ENCODE measurements around the gene ASPDH. TPM values are rescaled to one million over a fixed set of nuclear protein-coding genes. Genes with fewer than 3 reads are reported as not detected.

Gene ASPDH
- total RNA-seq, 1 experiment from 2014 or later = not detected

DNA sequence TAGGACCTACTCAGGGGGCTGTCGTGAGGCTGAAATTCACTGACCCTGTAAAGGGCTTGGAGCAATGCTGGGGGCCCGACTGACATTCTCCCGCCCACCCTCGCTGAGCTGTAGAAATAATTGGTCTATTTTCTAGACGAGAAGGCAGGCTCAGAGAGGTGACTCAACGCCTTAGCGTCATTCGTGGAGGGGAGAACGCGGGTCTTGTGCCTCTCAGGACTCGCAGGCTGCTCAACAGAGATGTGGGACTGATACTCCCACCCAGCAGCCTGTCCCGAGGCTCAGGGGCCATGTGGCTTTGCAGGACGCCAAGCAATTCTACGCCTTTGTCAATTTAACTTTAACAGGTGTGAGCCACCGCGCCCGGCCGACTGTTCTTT is 23.6 kb upstream of the ASPDH start:
- Histone ChIP-seq H3K27me3 (ENCODE audit: control insufficient read depth, insufficient read depth, low read length) (no peaks in the 10 kb centered on the region), H3K4me1 (ENCODE audit: control insufficient read depth, insufficient read depth, low read length) (no peaks in the 10 kb centered on the region), H3K9me3 (ENCODE audit: control insufficient read depth, insufficient read depth, low read depth, low read length) (no peaks in the 10 kb centered on the region), H3K27ac (ENCODE audit: low read length) (no peak overlapping the region), H3K4me3 (ENCODE audit: low read depth in 2 of 2, low read length in 2 of 2) (no peak overlapping the region), H3K36me3 (ENCODE audit: control insufficient read depth, insufficient read depth, low read length) (no peaks in the 10 kb centered on the region)
- CTCF ChIA-PET = interaction anchor here (0.6 to 1.5 kb wide), 7 partner anchors 15 to 385 kb away, joined by 3 to 13 read pairs (median 3); no protein-coding TSS in a partner anchor
- POLR2A ChIA-PET = no interaction called here
- ATAC-seq (no peak), DNase-seq (ENCODE audit: low read depth, low spot score) (no peak)
- TF ChIP-seq, protein P1, sequence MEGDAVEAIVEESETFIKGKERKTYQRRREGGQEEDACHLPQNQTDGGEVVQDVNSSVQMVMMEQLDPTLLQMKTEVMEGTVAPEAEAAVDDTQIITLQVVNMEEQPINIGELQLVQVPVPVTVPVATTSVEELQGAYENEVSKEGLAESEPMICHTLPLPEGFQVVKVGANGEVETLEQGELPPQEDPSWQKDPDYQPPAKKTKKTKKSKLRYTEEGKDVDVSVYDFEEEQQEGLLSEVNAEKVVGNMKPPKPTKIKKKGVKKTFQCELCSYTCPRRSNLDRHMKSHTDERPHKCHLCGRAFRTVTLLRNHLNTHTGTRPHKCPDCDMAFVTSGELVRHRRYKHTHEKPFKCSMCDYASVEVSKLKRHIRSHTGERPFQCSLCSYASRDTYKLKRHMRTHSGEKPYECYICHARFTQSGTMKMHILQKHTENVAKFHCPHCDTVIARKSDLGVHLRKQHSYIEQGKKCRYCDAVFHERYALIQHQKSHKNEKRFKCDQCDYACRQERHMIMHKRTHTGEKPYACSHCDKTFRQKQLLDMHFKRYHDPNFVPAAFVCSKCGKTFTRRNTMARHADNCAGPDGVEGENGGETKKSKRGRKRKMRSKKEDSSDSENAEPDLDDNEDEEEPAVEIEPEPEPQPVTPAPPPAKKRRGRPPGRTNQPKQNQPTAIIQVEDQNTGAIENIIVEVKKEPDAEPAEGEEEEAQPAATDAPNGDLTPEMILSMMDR (IDR thresholded peaks at IDR 0.05) = no peak
- TF ChIP-seq TCF7L2 (IDR thresholded peaks at IDR 0.05; ENCODE audit: low read depth, low read length) (no peak), POLR2AphosphoS5 (IDR thresholded peaks at IDR 0.05; ENCODE audit: low read depth, low read length) (no peak)
- TF ChIP-seq, protein P2, sequence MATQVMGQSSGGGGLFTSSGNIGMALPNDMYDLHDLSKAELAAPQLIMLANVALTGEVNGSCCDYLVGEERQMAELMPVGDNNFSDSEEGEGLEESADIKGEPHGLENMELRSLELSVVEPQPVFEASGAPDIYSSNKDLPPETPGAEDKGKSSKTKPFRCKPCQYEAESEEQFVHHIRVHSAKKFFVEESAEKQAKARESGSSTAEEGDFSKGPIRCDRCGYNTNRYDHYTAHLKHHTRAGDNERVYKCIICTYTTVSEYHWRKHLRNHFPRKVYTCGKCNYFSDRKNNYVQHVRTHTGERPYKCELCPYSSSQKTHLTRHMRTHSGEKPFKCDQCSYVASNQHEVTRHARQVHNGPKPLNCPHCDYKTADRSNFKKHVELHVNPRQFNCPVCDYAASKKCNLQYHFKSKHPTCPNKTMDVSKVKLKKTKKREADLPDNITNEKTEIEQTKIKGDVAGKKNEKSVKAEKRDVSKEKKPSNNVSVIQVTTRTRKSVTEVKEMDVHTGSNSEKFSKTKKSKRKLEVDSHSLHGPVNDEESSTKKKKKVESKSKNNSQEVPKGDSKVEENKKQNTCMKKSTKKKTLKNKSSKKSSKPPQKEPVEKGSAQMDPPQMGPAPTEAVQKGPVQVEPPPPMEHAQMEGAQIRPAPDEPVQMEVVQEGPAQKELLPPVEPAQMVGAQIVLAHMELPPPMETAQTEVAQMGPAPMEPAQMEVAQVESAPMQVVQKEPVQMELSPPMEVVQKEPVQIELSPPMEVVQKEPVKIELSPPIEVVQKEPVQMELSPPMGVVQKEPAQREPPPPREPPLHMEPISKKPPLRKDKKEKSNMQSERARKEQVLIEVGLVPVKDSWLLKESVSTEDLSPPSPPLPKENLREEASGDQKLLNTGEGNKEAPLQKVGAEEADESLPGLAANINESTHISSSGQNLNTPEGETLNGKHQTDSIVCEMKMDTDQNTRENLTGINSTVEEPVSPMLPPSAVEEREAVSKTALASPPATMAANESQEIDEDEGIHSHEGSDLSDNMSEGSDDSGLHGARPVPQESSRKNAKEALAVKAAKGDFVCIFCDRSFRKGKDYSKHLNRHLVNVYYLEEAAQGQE (IDR thresholded peaks at IDR 0.05; ENCODE audit: insufficient read depth in 1 of 2, low read depth in 2 of 2, low read length in 1 of 2) = no peak
- in situ Hi-C loops (cut with HindIII; ENCODE audit: low pct_unique_long_range_greater_than_20kb, low sequenced_read_pairs) = no loop called here
- BruUV-seq (replicated peaks) = no TSS peak
- intact Hi-C loops (cut with micrococcal nuclease; ENCODE audit: unreplicated experiment) = loop anchor here (5.0 kb wide), 1 partner anchor 245 kb away; no protein-coding TSS in a partner anchor

DNA sequence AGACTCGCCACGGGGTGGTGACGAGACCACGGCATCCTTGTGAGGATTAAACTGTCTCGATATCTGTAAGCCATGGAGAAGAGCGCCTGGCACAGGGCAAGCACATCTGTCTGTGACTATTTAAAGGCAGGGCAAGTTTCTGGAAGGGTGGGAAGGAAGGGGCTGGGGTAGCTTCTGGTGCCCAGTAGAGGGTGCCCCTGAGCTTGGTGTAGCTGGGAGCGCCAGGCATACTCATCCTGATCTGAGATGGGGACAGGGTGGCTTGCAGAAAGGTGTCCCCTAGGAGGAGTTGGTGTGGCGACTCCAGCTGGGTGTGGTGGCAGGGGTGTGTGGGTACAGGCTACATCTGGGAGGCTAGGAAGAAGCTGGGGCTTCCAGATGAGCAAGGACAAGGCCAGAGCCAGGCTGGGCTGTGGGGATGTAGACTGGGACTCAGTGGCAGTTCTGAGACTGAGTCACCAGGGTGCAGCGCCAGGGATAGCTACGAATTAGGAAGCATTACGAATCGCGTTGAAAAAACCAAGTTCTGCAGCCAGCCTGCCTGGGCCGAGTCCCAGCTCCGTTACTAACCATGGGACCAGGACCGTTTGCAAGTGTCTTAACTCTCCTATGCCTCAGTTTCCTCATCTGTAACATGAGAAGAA is 23.1 kb upstream of the ASPDH start:
- Histone ChIP-seq H3K4me3 (ENCODE audit: low read depth in 2 of 2, low read length in 2 of 2) (no peak overlapping the region), H3K9me3 (ENCODE audit: control insufficient read depth, insufficient read depth, low read depth, low read length) (no peaks in the 10 kb centered on the region), H3K36me3 (ENCODE audit: control insufficient read depth, insufficient read depth, low read length) (no peaks in the 10 kb centered on the region), H3K27ac (ENCODE audit: low read length) (no peak overlapping the region), H3K27me3 (ENCODE audit: control insufficient read depth, insufficient read depth, low read length) (no peaks in the 10 kb centered on the region), H3K4me1 (ENCODE audit: control insufficient read depth, insufficient read depth, low read length) (no peaks in the 10 kb centered on the region)
- no peak for DNase-seq (ENCODE audit: low read depth, low spot score)
- no peak; the same call in 1 of the 2 replicates for ATAC-seq
- intact Hi-C loops (cut with micrococcal nuclease; ENCODE audit: unreplicated experiment) (loop anchor here (5.0 kb wide), 1 partner anchor 246 kb away; no protein-coding TSS in a partner anchor), in situ Hi-C loops (cut with HindIII; ENCODE audit: low pct_unique_long_range_greater_than_20kb, low sequenced_read_pairs) (no loop called here)
- no TSS peak for BruUV-seq (replicated peaks)
- no peak for TF ChIP-seq TCF7L2 (IDR thresholded peaks at IDR 0.05; ENCODE audit: low read depth, low read length)
- no peak for TF ChIP-seq POLR2AphosphoS5 (IDR thresholded peaks at IDR 0.05; ENCODE audit: low read depth, low read length)
- TF ChIP-seq, protein P2 (IDR thresholded peaks at IDR 0.05; ENCODE audit: insufficient read depth in 1 of 2, low read depth in 2 of 2, low read length in 1 of 2) = no peak
- no peak for TF ChIP-seq SIN3A (IDR thresholded peaks at IDR 0.05; ENCODE audit: borderline replicate concordance, insufficient read depth, low read depth, low read length)
- TF ChIP-seq, protein P1 (IDR thresholded peaks at IDR 0.05) = no peak
- POLR2A ChIA-PET = no interaction called here
- CTCF ChIA-PET = interaction anchor here (0.6 to 1.5 kb wide), 4 partner anchors 15 to 27 kb away, joined by 3 to 4 read pairs (median 3); no protein-coding TSS in a partner anchor

Data from Panc1 (cell line).